ENCODE data around the gene MCF2L.

MCF2L gene

GRCh38 chr13:113033054-113033850 is 64.2 kb downstream of the MCF2L start:
- no peak for FAIRE-seq

GRCh38 chr13:113034451-113035212 is 65.6 kb downstream of the MCF2L start:
- no peak for FAIRE-seq

DNA sequence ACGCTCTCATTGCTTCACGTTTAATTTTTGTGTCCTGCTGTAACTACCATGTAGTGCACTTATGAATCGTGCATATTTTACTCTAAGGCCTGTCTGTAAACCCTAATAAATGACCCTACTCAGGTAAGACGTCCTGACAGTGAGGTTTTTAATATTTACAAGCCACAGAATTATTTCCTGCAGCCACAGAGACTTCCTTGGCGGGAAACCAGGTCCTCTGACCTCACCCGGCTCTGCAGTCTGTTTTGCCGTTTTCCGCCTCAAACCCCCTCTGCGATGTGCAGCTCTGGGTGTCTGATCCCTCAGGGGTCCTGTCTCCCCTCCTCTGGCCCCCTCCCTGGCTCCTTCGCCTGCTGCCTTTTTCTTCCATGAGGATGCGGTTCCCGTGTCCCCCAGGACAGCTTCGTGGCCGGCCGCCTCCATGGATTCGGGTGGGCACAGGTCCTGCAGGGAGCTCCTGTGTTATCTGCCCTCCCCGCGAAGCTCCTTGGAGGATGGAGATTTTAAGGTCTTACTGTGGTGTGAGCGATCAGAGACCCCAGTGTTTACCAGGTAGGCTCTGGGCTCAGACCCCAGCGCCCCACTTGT is 66.3 kb downstream of the MCF2L start:
- FAIRE-seq: no peak

GRCh38 chr13:113036401-113036800 is 67.4 kb downstream of the MCF2L start:
- no peak for FAIRE-seq

DNA sequence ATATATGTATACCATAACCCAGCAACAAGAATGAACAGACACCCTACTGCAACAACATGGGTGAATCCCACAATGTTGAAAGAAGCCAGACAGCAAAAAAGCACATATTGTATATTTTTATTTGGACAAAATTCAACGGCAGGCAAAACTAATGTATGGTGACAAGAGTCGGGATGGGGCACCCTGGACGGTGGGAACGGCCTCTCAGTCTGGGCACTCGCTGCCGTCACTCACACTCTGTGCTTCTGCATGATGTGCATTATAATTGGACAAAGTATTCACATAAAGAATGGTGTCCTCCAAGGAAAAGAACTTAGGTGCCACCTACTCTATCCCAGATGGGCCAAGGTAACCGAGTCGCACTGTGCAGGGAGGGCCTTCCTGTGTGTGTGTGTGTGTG is 71.0 kb downstream of the MCF2L start:
- no peak for FAIRE-seq

DNA sequence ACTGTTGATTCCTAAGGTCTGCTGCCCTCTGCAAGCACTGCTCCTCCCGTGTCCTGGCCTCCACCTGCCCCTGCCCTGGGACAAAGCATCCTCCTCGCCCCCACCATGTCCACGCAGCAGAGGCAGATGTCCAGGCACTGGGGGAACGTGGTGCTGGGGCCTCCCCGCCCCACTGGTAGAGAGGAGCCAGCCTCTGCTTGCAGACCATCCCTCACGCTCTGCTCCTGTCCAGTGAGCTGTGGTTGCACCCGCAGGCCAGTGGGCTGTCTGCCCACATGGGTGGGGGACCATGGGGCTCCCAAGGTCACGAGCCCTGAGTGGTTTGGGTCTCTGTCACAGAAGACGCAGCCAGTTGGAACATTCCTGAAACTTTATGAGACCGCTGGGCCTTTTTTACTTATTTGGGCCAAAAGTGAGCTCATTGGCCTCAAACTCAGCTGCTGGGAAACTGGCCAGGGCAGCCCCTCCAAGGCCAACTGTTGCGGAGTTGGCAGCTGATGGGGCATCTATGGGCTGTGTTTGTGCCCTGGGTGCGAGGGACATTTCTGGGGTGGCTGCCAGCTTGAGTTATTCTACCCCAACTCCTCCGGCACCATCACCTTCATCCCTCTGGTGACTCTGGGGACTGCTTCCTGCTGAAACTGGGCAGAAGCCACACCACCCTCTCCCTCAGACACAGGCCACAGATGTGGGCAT is 71.7 kb downstream of the MCF2L start:
- no peak for FAIRE-seq

DNA sequence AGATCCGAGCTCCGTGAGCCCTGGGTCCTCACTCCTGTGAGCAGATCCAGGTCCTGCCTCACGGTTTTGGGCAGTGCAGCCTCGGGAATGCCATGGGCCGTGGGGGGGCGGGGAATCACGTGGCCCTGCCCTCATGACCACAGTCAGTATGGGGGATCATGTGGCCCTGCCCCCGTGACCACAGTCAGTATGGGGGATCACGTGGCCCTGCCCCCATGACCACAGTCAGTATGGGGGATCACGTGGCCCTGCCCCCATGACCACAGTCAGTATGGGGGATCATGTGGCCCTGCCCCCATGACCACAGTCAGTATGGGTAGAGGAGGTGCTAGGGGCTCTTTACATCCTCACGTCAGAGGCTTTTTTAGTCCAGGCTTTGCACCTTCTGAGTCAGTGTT is 72.3 kb downstream of the MCF2L start:
- no peak for FAIRE-seq

GRCh38 chr13:113041896-113042295 is 72.9 kb downstream of the MCF2L start:
- no peak for FAIRE-seq

DNA sequence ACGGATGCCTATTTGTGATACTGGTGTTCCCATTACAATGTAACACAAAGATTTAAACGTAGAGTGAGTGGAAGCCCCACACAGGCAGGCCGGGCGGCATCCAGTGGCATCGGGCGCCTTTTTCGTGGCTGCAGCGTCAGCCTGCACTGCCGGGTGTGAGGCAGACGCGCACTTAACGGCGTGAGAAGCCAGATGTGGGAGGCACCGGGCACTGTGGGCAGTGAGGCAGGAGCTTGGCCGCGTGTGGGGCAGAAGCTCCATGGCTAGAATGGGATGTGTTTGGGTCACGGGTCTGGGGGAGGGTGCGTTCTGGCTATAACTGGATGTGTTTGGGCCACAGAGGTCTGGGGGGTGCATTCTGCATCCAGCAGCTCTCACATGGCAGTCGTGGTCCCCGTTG is 73.4 kb downstream of the MCF2L start:
- FAIRE-seq: no peak

GRCh38 chr13:113043001-113043630 is 74.1 kb downstream of the MCF2L start:
- no peak for FAIRE-seq

GRCh38 chr13:113043931-113044330 is 74.9 kb downstream of the MCF2L start:
- FAIRE-seq: no peak

GRCh38 chr13:113044391-113045114 is 75.5 kb downstream of the MCF2L start:
- FAIRE-seq: no peak

DNA sequence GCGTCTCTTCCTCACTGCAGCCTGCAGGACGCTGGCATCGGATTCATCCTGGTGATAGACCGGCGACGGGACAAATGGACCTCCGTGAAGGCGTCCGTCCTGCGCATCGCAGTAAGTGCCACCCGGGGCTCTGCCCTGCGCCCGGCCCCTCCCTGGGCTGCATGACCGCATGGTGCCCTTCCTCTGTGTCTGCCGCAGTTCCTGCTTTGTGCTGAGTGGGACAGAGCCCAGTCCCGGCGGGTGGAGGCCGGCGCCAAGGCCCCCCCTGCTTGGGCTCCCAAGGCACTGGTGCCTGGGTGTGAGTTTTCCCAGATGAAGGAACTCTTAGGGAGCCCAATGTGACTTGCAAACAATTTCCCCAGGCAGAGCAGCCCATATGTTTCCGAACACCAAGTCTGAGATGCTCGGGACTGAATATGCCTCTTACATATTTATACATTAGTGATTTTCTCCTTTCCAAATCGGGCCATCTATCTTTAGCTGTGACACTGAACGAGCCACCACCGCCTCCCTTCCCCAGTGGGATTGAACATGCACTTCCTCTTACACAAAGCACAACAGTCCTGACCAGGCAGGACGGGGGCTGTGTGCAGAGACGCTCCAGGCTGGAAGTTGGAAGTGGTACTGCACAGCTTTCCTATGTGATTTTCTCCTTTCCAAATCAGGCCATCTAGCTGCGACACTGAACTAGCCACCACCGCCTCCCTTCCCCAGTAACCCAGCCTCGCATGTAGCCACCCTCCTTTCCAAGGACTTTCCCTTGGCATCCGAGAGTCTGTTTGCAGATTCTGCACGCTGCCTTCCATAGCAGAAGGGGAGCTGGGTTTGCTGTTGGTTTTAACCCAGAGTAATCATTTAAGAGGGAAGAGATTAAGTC is 76.5 kb downstream of the MCF2L start:
- FAIRE-seq: no peak

DNA sequence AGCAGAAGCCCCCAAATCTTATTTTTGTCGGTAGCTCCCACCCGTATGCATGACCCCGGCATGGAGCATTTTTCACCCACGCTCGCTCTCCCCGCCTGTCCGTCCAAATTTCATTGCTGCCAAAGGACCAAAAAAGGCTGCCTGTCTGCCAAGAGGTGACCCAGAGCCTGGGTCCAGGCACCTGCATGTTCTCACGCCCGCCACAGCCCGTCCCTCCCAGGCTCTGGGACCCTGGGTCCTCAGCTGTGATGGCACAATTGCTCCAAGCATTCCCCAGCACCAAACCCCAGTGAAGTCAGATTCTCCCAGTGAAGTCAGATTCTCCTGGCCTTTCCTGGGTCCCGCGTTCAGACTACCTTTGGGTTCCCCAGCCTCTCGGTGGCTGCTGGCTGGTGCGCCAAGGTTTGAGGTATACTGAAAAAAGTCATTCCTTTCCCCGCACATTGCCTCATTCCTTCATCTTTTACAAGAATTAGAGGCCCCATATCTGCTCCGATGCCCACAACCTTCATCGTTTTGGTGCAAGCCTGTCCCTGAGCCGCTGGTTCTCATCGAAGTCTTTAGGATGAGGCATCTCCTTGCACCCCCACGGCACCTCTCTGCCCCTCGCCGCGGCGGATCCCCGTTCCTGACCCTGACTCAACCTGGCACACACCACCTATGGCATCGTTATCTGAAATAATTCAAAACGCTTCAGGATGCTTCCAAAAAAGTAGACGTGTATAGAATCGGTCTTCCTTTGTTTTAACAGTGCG is 77.3 kb downstream of the MCF2L start:
- FAIRE-seq: no peak

GRCh38 chr13:113046883-113047244 is 77.8 kb downstream of the MCF2L start:
- no peak for FAIRE-seq

DNA sequence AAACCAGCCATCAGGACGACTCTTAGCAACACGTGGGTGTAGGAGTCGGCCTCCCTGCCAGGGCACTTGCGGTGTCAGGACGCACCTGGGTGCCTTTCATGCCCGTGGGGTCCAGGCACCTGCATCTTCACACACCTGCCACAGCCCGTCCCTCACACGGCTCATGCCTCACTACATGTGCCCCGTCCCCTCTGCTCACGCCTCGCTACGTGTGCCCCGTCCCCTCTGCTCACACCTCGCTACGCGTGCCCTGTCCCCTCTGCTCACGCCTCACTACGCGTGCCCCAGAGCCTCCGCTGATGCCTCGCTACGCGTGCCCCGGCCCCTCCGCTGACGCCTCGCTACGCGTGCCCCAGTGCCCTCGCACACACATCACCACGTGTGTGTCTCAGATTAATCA is 78.6 kb downstream of the MCF2L start:
- no peak for FAIRE-seq

DNA sequence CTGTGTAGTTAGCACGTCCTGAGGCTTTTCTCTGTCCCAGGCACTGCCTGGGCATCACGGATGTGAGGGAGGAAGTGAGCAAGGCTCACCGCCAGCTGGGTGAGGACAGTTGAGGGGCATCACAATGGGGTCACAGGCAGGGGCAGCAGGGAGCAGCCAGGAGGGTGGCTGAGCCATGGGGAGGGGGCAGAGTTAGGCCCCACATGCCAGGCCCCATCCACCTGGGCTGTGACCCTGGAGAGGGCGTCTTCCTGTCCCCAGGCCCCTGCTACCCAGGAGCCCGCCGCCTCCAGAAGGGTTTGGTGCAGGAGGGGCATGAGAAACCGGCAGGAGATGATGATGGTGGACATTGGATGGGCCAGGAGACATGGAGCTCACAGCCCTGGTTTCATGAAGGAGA is 79.8 kb downstream of the MCF2L start:
- FAIRE-seq: no peak

DNA sequence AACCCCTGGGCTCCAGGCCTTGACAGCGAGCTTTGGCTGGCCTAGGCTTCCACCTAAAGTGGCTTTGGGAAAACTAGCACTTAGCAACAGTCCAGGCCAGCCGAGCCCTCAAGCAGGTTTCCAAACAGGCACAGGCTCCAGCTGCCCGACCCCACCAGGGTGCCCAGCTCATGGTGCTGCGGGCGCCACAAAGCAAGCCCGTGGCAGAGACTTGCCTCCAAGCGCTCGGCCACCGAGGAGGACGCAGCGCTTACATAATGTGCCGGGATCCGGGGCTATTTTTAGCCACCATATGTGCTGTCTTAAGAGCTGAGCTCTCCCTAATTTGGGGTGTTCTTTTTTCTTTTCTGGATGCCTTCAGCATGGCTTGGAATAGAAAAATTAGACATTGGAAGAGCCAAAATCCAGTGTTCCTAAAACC is 80.5 kb downstream of the MCF2L start:
- no peak for FAIRE-seq

GRCh38 chr13:113049981-113050380 is 81.0 kb downstream of the MCF2L start:
- no peak for FAIRE-seq

DNA sequence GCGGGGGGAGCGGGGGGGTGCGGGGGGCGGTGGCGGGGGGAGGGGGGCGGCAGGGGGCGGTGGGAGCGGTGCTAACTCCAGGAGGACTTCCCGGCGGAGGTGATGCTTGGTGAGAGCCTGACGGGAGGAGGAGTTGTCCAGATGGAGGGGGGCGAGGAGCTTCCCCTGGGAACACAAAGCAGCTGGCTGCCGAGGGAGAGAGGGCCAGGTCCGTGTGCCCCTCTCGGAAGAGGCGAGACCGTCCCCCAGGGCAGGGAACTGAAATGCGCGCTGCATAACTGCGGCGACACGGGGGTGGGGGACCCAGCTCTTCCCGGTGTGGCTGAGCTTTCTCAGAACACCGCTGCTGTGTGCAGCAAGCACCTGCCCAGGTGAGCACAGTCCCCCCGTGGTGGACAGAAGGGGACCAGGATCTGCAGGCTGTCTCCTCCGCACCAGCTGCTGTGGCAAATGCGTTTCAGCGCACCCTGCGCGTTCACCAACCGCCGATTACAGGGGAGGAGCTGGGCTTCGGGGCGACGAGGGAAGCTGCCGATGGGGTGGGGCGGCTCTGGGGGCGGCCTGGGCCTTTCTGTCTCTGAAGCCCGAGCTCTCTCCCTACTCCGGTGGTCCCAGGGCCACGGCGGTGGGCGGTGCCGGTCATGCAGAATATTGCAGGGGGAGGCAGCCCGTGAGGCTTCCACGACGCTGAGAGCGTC is 81.9 kb downstream of the MCF2L start:
- no peak for FAIRE-seq
